ENCODE measurements around the gene TMEM235.

The TMEM235 gene

GRCh38 chr17:78266231-78266631 is 34.8 kb downstream of the TMEM235 start:
- peak overlapping the region; percentile 95 to 99 for H2BK12ac ChIP-seq (ENCODE audit: low read length in 2 of 2)
- peaks cover 10 to 47% of the 10 kb centered on the region in 2 experiments for H3K27me3 ChIP-seq (ENCODE audit: control insufficient read depth in 1 of 2, insufficient read depth in 1 of 2, low read length in 2 of 2)
- H3K18ac ChIP-seq (ENCODE audit: low read depth in 1 of 2, low read length in 2 of 2): peak overlapping the region; percentile 92 to 93
- no peaks in the 10 kb centered on the region for H3K36me3 ChIP-seq (ENCODE audit: control insufficient read depth in 1 of 2, insufficient read depth in 2 of 2, low read depth in 1 of 2, low read length in 2 of 2)
- DNase-seq: no peak
- H2BK120ac ChIP-seq (ENCODE audit: low read depth, low read length): peak overlapping the region; percentile 85
- H2AFZ ChIP-seq (ENCODE audit: low read depth, low read length): no peak overlapping the region
- H2BK5ac ChIP-seq (ENCODE audit: low read depth, low read length, poor library complexity, severe bottlenecking): no peak overlapping the region
- H3K9ac ChIP-seq (ENCODE audit: low read length): no peak overlapping the region
- H3K4ac ChIP-seq (ENCODE audit: low read depth in 1 of 2, low read length in 2 of 2): peak overlapping the region; percentile 95 to 100
- H3K4me1 ChIP-seq (ENCODE audit: control insufficient read depth, insufficient read depth, low read depth, low read length): peaks cover 58% of the 10 kb centered on the region
- H3K79me1 ChIP-seq (replicated peaks; ENCODE audit: low read length, poor library complexity, severe bottlenecking): no peaks in the 10 kb centered on the region
- no peaks in the 10 kb centered on the region for H3K9me3 ChIP-seq (ENCODE audit: control insufficient read depth, low read length)
- H3K23ac ChIP-seq (ENCODE audit: low read length in 2 of 2): peak overlapping the region in 1 of 2 experiments; percentile 37
- peak overlapping the region; percentile 83 for H2BK15ac ChIP-seq (ENCODE audit: low read depth, poor library complexity, severe bottlenecking)
- peak overlapping the region in 1 of 2 experiments; percentile 91 for H3K14ac ChIP-seq (ENCODE audit: low read length in 2 of 2)
- H3K27ac ChIP-seq (ENCODE audit: low read length, poor library complexity, severe bottlenecking): no peak overlapping the region
- peak overlapping the region; percentile 45 for H4K8ac ChIP-seq (ENCODE audit: low read length)
- peak overlapping the region; percentile 31 for H2AK5ac ChIP-seq (ENCODE audit: low read length, severe bottlenecking)
- H3K4me2 ChIP-seq (ENCODE audit: low read length, poor library complexity, severe bottlenecking): no peak overlapping the region
- WGBS: 81% methylated on average over 6 of the region's 6 CpGs
- H3K4me3 ChIP-seq (ENCODE audit: insufficient read depth in 1 of 2, low read depth in 1 of 2, low read length in 2 of 2): no peak overlapping the region
- H4K91ac ChIP-seq (ENCODE audit: low read length): peak overlapping the region; percentile 99

- Histone ChIP-seq H4K8ac (ENCODE audit: low read length) (peak overlapping the region; percentile 45), H2BK12ac (ENCODE audit: low read length in 2 of 2) (peak overlapping the region; percentile 95 to 99), H2BK15ac (ENCODE audit: low read depth, poor library complexity, severe bottlenecking) (peak overlapping the region; percentile 96), H3K18ac (ENCODE audit: low read depth in 1 of 2, low read length in 2 of 2) (peak overlapping the region; percentile 92 to 93), H3K14ac (ENCODE audit: low read length in 2 of 2) (peak overlapping the region in 1 of 2 experiments; percentile 79), H3K9me3 (ENCODE audit: control insufficient read depth, low read length) (no peaks in the 10 kb centered on the region), H3K79me1 (replicated peaks; ENCODE audit: low read length, poor library complexity, severe bottlenecking) (no peaks in the 10 kb centered on the region), H2AK5ac (ENCODE audit: low read length, severe bottlenecking) (peak overlapping the region; percentile 31), H3K4me1 (ENCODE audit: control insufficient read depth, insufficient read depth, low read depth, low read length) (peaks cover 60% of the 10 kb centered on the region), H4K91ac (ENCODE audit: low read length) (peak overlapping the region; percentile 99), H3K4me2 (ENCODE audit: low read length, poor library complexity, severe bottlenecking) (no peak overlapping the region), H2BK120ac (ENCODE audit: low read depth, low read length) (peak overlapping the region; percentile 99), H3K36me3 (ENCODE audit: control insufficient read depth in 1 of 2, insufficient read depth in 2 of 2, low read depth in 1 of 2, low read length in 2 of 2) (no peaks in the 10 kb centered on the region), H3K4ac (ENCODE audit: low read depth in 1 of 2, low read length in 2 of 2) (peak overlapping the region; percentile 95 to 100), H3K4me3 (ENCODE audit: insufficient read depth in 1 of 2, low read depth in 1 of 2, low read length in 2 of 2) (no peak overlapping the region), H3K23ac (ENCODE audit: low read length in 2 of 2) (peak overlapping the region; percentile 45 to 66), H3K9ac (ENCODE audit: low read length) (no peak overlapping the region), H2BK5ac (ENCODE audit: low read depth, low read length, poor library complexity, severe bottlenecking) (no peak overlapping the region), H2AFZ (ENCODE audit: low read depth, low read length) (no peak overlapping the region), H3K27me3 (ENCODE audit: control insufficient read depth in 1 of 2, insufficient read depth in 1 of 2, low read length in 2 of 2) (peaks cover 10 to 52% of the 10 kb centered on the region in 2 experiments), H3K27ac (ENCODE audit: low read length, poor library complexity, severe bottlenecking) (no peak overlapping the region)
- whole genome bisulfite sequencing: 85% methylated on average over 9 of the region's 9 CpGs
- no peak for DNase-seq
Observed at GRCh38 chr17:78266771-78267170, 35.3 kb downstream of the TMEM235 start.

GRCh38 chr17:78267253-78268073 is 36.0 kb downstream of the TMEM235 start:
- Histone ChIP-seq H4K91ac (ENCODE audit: low read length) (peak overlapping the region; percentile 99), H3K4me1 (ENCODE audit: control insufficient read depth, insufficient read depth, low read depth, low read length) (peaks cover 60% of the 10 kb centered on the region), H4K8ac (ENCODE audit: low read length) (peak overlapping the region; percentile 98), H3K9ac (ENCODE audit: low read length) (no peak overlapping the region), H3K4me3 (ENCODE audit: insufficient read depth in 1 of 2, low read depth in 1 of 2, low read length in 2 of 2) (no peak overlapping the region), H2BK5ac (ENCODE audit: low read depth, low read length, poor library complexity, severe bottlenecking) (no peak overlapping the region), H3K14ac (ENCODE audit: low read length in 2 of 2) (no peak overlapping the region), H2AFZ (ENCODE audit: low read depth, low read length) (no peak overlapping the region), H3K79me1 (replicated peaks; ENCODE audit: low read length, poor library complexity, severe bottlenecking) (no peaks in the 10 kb centered on the region), H3K23ac (ENCODE audit: low read length in 2 of 2) (peak overlapping the region in 1 of 2 experiments; percentile 6), H3K9me3 (ENCODE audit: control insufficient read depth, low read length) (no peaks in the 10 kb centered on the region), H3K4me2 (ENCODE audit: low read length, poor library complexity, severe bottlenecking) (no peak overlapping the region), H3K36me3 (ENCODE audit: control insufficient read depth in 1 of 2, insufficient read depth in 2 of 2, low read depth in 1 of 2, low read length in 2 of 2) (no peaks in the 10 kb centered on the region), H2AK5ac (ENCODE audit: low read length, severe bottlenecking) (peak overlapping the region; percentile 26), H2BK12ac (ENCODE audit: low read length in 2 of 2) (peak overlapping the region; percentile 99 to 100), H3K4ac (ENCODE audit: low read depth in 1 of 2, low read length in 2 of 2) (peak overlapping the region; percentile 98 to 100), H2BK15ac (ENCODE audit: low read depth, poor library complexity, severe bottlenecking) (peak overlapping the region; percentile 96), H3K27ac (ENCODE audit: low read length, poor library complexity, severe bottlenecking) (no peak overlapping the region), H2BK120ac (ENCODE audit: low read depth, low read length) (peak overlapping the region; percentile 99), H3K18ac (ENCODE audit: low read depth in 1 of 2, low read length in 2 of 2) (peak overlapping the region; percentile 98), H3K27me3 (ENCODE audit: control insufficient read depth in 1 of 2, insufficient read depth in 1 of 2, low read length in 2 of 2) (peaks cover 10 to 59% of the 10 kb centered on the region in 2 experiments)
- WGBS: 74% methylated on average over 20 of the region's 26 CpGs
- DNase-seq: no peak

GRCh38 chr17:78268191-78268874 is 36.9 kb downstream of the TMEM235 start:
- Histone ChIP-seq H3K36me3 (ENCODE audit: control insufficient read depth in 1 of 2, insufficient read depth in 2 of 2, low read depth in 1 of 2, low read length in 2 of 2) (no peaks in the 10 kb centered on the region), H3K4me1 (ENCODE audit: control insufficient read depth, insufficient read depth, low read depth, low read length) (peaks cover 60% of the 10 kb centered on the region), H3K9me3 (ENCODE audit: control insufficient read depth, low read length) (no peaks in the 10 kb centered on the region), H3K9ac (ENCODE audit: low read length) (no peak overlapping the region), H3K27ac (ENCODE audit: low read length, poor library complexity, severe bottlenecking) (no peak overlapping the region), H4K91ac (ENCODE audit: low read length) (peak overlapping the region; percentile 99), H3K4me3 (ENCODE audit: insufficient read depth in 1 of 2, low read depth in 1 of 2, low read length in 2 of 2) (no peak overlapping the region), H2BK12ac (ENCODE audit: low read length in 2 of 2) (peak overlapping the region; percentile 91 to 100), H2BK15ac (ENCODE audit: low read depth, poor library complexity, severe bottlenecking) (peak overlapping the region; percentile 84), H3K27me3 (ENCODE audit: control insufficient read depth in 1 of 2, insufficient read depth in 1 of 2, low read length in 2 of 2) (peaks cover 10 to 65% of the 10 kb centered on the region in 2 experiments), H2AK5ac (ENCODE audit: low read length, severe bottlenecking) (no peak overlapping the region), H3K23ac (ENCODE audit: low read length in 2 of 2) (peak overlapping the region; percentile 15 to 27), H4K8ac (ENCODE audit: low read length) (peak overlapping the region; percentile 98), H2BK120ac (ENCODE audit: low read depth, low read length) (peak overlapping the region; percentile 99), H2AFZ (ENCODE audit: low read depth, low read length) (no peak overlapping the region), H3K4ac (ENCODE audit: low read depth in 1 of 2, low read length in 2 of 2) (peak overlapping the region; percentile 98 to 100), H2BK5ac (ENCODE audit: low read depth, low read length, poor library complexity, severe bottlenecking) (peak overlapping the region; percentile 24), H3K79me1 (replicated peaks; ENCODE audit: low read length, poor library complexity, severe bottlenecking) (no peaks in the 10 kb centered on the region), H3K4me2 (ENCODE audit: low read length, poor library complexity, severe bottlenecking) (no peak overlapping the region), H3K14ac (ENCODE audit: low read length in 2 of 2) (peak overlapping the region in 1 of 2 experiments; percentile 98), H3K18ac (ENCODE audit: low read depth in 1 of 2, low read length in 2 of 2) (peak overlapping the region; percentile 98)
- no peak for DNase-seq
- 32% methylated on average over 24 of the region's 24 CpGs for WGBS
